Measurements from ENCODE around the gene CRHR2. TPM values are rescaled to one million over a fixed set of nuclear protein-coding genes. Genes with fewer than 3 reads are reported as not detected.
A peak's percentile ranks its signal among the peaks of the same experiment; 100 is the strongest.

The CRHR2 gene
- total RNA-seq, 1 experiment from 2014 or later = not detected

- Mint-ChIP-seq H3K36me3 (ENCODE audit: insufficient read depth, unreplicated experiment) (peaks cover 66% of the 10 kb centered on the region), H3K9me3 (ENCODE audit: unreplicated experiment) (no peaks in the 10 kb centered on the region), H3K27ac (ENCODE audit: unreplicated experiment) (no peak overlapping the region), H3K4me1 (ENCODE audit: low read depth, unreplicated experiment) (no peaks in the 10 kb centered on the region), H3K27me3 (ENCODE audit: insufficient read depth, unreplicated experiment) (no peaks in the 10 kb centered on the region), H3K4me3 (ENCODE audit: unreplicated experiment) (no peak overlapping the region)
- ChIA-PET CTCF (interaction anchor here (0.6 to 1.2 kb wide), 2 partner anchors 106 to 708 kb away, joined by 3 to 4 read pairs; no protein-coding TSS in a partner anchor), POLR2A (no interaction called here)
- Histone ChIP-seq H3K4me1 (no peaks in the 10 kb centered on the region), H3K4me3 (ENCODE audit: low read depth, low read length) (no peak overlapping the region), H3K36me3 (ENCODE audit: control insufficient read depth, insufficient read depth, low read length) (peaks cover 1% of the 10 kb centered on the region), H3K27me3 (replicated peaks; ENCODE audit: control insufficient read depth, insufficient read depth, low read length) (no peaks in the 10 kb centered on the region), H3K9me3 (no peaks in the 10 kb centered on the region)
- no TSS peak for BruUV-seq (replicated peaks)
- DNase-seq = no peak
- TF ChIP-seq, protein P1, sequence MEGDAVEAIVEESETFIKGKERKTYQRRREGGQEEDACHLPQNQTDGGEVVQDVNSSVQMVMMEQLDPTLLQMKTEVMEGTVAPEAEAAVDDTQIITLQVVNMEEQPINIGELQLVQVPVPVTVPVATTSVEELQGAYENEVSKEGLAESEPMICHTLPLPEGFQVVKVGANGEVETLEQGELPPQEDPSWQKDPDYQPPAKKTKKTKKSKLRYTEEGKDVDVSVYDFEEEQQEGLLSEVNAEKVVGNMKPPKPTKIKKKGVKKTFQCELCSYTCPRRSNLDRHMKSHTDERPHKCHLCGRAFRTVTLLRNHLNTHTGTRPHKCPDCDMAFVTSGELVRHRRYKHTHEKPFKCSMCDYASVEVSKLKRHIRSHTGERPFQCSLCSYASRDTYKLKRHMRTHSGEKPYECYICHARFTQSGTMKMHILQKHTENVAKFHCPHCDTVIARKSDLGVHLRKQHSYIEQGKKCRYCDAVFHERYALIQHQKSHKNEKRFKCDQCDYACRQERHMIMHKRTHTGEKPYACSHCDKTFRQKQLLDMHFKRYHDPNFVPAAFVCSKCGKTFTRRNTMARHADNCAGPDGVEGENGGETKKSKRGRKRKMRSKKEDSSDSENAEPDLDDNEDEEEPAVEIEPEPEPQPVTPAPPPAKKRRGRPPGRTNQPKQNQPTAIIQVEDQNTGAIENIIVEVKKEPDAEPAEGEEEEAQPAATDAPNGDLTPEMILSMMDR (IDR thresholded peaks at IDR 0.05; ENCODE audit: insufficient read depth in 1 of 2, low read depth in 1 of 2, low read length in 1 of 2, severe bottlenecking in 1 of 2, unreplicated experiment in 1 of 2) = no peak
- intact Hi-C loops (cut with micrococcal nuclease; ENCODE audit: unreplicated experiment) = loop anchor here (2.0 kb wide), 1 partner anchor 106 kb away; no protein-coding TSS in a partner anchor
Measured at GRCh38 chr7:30634634-30635201, 47.5 kb downstream of the CRHR2 start.

DNA sequence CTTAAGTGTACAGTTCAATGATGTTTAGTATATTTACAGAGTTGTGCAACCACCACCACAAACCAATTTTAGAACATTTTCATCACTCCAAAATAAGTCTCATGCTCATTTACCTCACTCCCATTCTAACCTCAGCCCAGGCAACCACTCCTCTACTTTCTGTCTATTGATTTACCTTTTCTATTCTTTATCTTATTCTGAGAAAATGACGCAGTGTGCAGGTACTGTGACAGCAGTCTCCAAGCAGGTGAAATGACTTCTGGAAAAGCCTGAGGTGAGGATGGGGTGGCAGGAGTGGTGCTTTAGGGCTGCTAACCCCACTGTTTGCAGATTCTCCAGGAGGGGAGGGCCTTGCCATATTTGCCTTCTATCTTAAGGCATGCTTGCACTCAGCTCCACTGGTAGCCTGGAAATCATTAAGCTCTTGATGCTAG lies 48.0 kb downstream of the CRHR2 start:
- POLR2A ChIA-PET = no interaction called here
- peak; percentile 42 to 43 for DNase-seq
- H3K9me3 ChIP-seq = no peaks in the 10 kb centered on the region
- intact Hi-C loops (cut with micrococcal nuclease; ENCODE audit: unreplicated experiment) = loop anchor here (2.0 kb wide), 1 partner anchor 107 kb away; no protein-coding TSS in a partner anchor
- H3K4me3 ChIP-seq (ENCODE audit: low read depth, low read length) = no peak overlapping the region
- no peaks in the 10 kb centered on the region for H3K4me1 ChIP-seq
- TF ChIP-seq, protein P1 (IDR thresholded peaks at IDR 0.05; ENCODE audit: insufficient read depth in 1 of 2, low read depth in 1 of 2, low read length in 1 of 2, severe bottlenecking in 1 of 2, unreplicated experiment in 1 of 2) = no peak
- Mint-ChIP-seq H3K27me3 (ENCODE audit: insufficient read depth, unreplicated experiment) (no peaks in the 10 kb centered on the region), H3K4me1 (ENCODE audit: low read depth, unreplicated experiment) (no peaks in the 10 kb centered on the region), H3K36me3 (ENCODE audit: insufficient read depth, unreplicated experiment) (peaks cover 68% of the 10 kb centered on the region), H3K27ac (ENCODE audit: unreplicated experiment) (no peak overlapping the region), H3K9me3 (ENCODE audit: unreplicated experiment) (no peaks in the 10 kb centered on the region), H3K4me3 (ENCODE audit: unreplicated experiment) (no peak overlapping the region)
- peaks cover 1% of the 10 kb centered on the region for H3K36me3 ChIP-seq (ENCODE audit: control insufficient read depth, insufficient read depth, low read length)
- CTCF ChIA-PET = interaction anchor here (1.2 kb wide), 1 partner anchor 107 kb away, joined by 4 read pairs; no protein-coding TSS in a partner anchor
- no peaks in the 10 kb centered on the region for H3K27me3 ChIP-seq (replicated peaks; ENCODE audit: control insufficient read depth, insufficient read depth, low read length)
- no TSS peak for BruUV-seq (replicated peaks)

DNA sequence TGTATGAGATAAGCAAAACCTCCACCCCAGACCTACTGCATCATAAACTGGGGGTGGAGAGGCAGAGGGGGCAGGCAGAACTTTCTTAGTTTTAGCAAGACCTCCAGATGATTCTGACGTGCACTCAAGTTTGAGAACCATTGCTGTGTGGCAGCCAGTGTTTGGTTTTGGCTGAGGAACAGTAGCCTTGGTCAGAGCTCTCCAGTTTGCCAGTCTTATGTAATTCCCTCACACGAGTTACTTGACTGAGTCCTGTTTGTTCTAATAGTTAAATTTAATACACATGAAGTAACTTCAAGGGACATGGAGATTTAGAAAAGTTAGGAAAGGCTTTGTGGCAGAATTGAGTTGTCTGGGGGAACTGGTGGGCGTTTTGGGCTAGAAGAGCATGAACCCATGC lies 49.0 kb downstream of the CRHR2 start:
- Mint-ChIP-seq H3K4me1 (ENCODE audit: low read depth, unreplicated experiment) (no peaks in the 10 kb centered on the region), H3K4me3 (ENCODE audit: unreplicated experiment) (no peak overlapping the region), H3K27ac (ENCODE audit: unreplicated experiment) (no peak overlapping the region), H3K36me3 (ENCODE audit: insufficient read depth, unreplicated experiment) (peaks cover 78% of the 10 kb centered on the region), H3K9me3 (ENCODE audit: unreplicated experiment) (no peaks in the 10 kb centered on the region), H3K27me3 (ENCODE audit: insufficient read depth, unreplicated experiment) (no peaks in the 10 kb centered on the region)
- no peak overlapping the region for H3K4me3 ChIP-seq (ENCODE audit: low read depth, low read length)
- H3K4me1 ChIP-seq = no peaks in the 10 kb centered on the region
- no peak for DNase-seq
- no TSS peak for BruUV-seq (replicated peaks)
- H3K36me3 ChIP-seq (ENCODE audit: control insufficient read depth, insufficient read depth, low read length) = peaks cover 1% of the 10 kb centered on the region
- intact Hi-C loops (cut with micrococcal nuclease; ENCODE audit: unreplicated experiment) = no loop called here
- ChIA-PET CTCF (no interaction called here), POLR2A (no interaction called here)
- H3K9me3 ChIP-seq = no peaks in the 10 kb centered on the region
- no peaks in the 10 kb centered on the region for H3K27me3 ChIP-seq (replicated peaks; ENCODE audit: control insufficient read depth, insufficient read depth, low read length)
- TF ChIP-seq, protein P1 (IDR thresholded peaks at IDR 0.05; ENCODE audit: insufficient read depth in 1 of 2, low read depth in 1 of 2, low read length in 1 of 2, severe bottlenecking in 1 of 2, unreplicated experiment in 1 of 2) = no peak

All from Caco-2 (cell line).